ENCODE measurements around the gene BCL2.
A peak's percentile ranks its signal among the peaks of the same experiment; 100 is the strongest.

BCL2 gene

GRCh38 chr18:63135101-63135500 lies 184.5 kb downstream of the BCL2 start:
- DNase-seq = no peak

GRCh38 chr18:63132819-63133200 lies 186.8 kb downstream of the BCL2 start:
- DNase-seq = no peak

GRCh38 chr18:63131959-63132818 lies 187.4 kb downstream of the BCL2 start:
- no peak for DNase-seq

GRCh38 chr18:63131106-63131958 lies 188.2 kb downstream of the BCL2 start:
- peak; percentile 44 to 90 for DNase-seq

DNA sequence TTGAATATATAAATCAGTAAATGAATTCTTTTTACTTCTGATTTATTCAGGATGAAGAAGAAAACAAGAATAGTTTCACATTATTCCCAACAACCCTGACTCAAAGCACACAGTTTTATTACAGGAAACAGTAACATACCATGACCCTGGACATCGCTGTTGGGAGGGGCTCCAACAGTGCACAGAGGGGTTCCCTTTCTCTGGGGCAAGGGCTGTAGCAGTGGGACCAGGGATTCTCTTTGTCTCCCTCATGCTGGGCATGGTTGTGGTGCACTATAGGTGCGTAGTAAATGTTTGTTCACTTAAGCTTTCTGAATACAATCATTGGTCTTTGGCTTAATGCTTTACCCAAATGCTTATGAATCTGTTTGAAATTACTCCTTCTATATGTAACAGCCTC lies 189.4 kb downstream of the BCL2 start:
- no peak for DNase-seq

- DNase-seq = no peak
Measured at GRCh38 chr18:63128237-63128974, 191.2 kb downstream of the BCL2 start.

DNA sequence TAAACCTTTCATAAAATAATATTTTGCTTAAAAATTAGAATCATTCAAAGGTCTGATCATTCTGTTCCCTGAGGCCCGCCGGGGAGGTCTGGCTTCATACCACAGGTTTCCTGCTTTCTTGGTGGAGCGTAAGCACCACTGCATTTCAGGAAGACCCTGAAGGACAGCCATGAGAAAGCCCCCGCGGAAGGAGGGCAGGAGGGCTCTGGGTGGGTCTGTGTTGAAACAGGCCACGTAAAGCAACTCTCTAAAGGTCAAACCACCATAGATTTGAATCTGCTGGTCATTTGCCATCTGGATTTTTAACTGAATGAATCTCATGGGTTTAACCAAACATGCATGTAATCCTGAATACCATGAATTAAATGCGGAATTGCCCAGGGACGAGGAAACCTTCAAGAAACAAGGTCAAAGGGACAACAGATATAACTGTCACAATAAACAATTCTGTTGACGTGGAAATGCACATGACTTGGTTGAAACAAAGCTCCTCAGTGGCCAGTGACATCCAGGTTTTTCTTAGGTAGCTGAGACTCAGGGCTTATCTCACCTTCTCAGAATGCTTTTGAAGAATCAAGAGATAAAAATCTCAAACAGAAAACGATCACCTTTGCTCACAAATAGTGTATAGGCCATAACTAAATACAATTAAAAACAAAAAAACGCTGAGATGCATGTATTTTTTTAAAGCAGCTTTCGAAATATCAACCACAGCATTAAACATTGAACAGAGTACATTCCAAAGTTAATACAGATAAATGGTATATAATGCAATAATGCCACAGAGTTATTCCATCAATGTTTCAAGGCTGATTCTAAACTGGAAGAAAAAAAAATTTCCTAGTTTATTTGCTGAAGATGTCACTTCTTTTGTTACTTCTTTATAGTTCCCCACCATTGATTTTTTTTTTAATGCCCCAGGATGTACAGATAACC lies 193.2 kb downstream of the BCL2 start:
- DNase-seq = no peak

DNA sequence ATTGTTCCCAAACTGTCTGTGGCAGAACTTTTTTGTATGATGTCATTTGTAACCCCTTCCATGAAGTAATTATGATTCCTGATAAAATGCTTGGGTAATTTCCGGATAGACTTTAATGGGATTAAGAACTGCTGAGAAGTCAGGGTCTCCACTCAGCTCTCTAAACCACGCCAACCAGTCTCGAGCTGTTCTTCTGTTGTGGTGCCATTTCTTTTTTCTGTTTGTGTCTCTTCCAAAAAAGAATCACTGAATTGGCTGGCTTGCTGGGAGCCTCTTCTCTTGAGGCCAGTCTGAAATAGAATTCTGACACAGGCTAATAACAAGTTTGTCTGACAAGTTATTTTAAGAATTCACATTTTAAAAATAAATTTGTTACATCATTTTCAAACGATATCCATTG lies 198.9 kb downstream of the BCL2 start:
- DNase-seq = no peak

GRCh38 chr18:63119647-63120046 lies 199.9 kb downstream of the BCL2 start:
- DNase-seq = peak in 1 of 2 donors; percentile 9

DNA sequence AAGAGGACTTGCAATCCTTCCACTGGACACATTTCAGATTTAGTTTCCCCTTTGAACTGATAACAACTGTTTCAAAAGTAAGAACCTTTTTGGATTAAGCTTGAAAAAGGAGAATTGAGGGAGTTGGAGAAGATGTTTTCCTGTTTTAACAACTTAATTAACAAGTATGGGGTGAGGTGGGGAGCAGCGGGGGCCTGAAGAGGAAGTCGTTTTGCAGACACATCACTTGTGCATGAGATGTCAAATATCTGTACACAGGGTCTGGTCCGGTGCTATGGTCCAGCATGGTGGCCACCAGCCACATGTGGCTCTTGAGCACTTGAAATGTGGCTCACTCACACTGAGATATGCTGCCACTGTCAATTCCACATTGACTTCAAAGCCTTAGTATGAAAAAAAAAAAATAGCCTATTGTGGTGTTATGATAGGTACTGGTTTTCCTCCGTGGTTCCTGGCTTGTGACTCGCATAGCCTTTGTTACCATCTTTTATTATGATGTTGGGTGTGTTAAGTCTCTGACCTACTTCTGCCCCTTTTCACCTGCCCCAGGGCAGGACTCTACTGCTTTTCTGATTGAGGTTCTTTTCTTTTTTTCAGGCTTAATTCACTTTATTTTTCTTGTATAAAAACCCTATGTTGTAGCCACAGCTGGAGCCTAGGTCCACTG lies 205.5 kb downstream of the BCL2 start:
- no peak for DNase-seq

DNA sequence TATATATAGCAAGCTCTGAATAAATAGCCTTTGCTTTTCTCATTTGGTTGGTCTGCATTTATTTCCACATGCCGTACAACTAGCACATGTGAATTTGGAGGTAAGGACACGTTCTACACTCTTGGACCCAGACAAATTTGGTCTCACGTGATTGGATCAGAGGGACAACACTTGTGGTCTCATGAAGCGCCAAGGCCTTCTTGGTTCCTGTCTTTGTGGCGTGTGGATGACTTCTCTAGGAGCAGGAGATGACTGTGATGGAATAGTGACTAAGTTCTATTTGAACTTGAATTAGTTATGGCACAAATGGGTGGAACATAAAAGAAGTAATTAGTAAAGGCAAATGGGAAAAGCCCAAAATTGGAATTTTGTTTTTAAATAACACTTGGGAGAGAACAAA lies 206.9 kb downstream of the BCL2 start:
- peak; percentile 17 to 20 for DNase-seq

DNA sequence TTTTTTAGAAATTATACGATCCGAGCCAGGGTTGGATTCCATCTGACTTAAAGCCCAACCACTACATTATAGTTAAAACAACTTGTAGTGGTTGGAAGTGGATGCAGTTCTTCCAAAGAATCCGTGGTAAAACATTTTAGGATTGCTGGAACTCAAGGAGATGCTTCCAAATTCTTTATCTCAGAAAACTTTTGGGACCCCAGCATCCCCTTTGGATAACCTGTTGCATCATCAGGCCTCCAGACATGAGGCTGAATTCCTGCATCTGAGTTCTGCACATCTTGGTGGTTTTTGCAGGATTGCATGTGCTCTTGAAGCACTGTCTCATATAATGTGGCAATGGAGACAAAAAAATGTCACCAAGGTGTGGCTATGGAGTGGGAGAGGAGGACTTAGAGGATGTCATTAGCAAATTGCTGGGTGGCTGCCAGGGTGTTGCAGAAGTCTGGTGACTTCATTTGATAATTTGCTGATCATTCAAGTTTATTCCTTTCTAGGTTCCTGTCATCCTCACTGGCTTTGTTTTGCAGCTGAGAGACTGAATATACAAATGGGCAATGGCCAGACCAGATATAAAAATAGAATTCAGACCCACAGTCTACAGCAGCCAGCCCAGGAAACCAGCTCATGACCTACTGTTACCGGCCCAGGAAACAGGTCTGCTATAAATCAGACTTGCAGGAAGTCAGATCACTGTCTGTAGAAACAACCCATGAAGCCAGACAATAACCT lies 207.7 kb downstream of the BCL2 start:
- peak; percentile 33 to 68 for DNase-seq

DNA sequence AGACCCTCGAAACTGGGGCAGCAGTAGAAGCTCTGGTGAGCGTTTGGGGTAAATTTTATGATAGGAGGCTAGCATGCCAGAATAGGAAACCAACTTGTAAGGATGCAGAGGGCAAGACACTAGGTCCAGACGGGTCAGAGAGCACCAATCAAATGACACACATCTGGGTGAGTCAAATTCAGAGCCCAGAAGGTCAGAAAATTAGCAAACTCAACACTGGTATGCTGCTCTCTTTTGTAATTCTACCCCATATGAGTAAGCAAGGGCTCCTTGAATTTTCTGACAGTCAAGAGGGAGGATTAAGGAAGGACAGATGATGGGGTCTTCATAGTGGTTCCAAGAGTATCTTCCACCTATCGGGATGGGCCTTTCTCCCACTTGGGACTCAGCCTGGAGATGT lies 209.8 kb downstream of the BCL2 start:
- no peak for DNase-seq

GRCh38 chr18:63109022-63109421 lies 210.5 kb downstream of the BCL2 start:
- DNase-seq = no peak

- no peak for DNase-seq
Measured at GRCh38 chr18:63107931-63108330, 211.6 kb downstream of the BCL2 start.

- peak in 1 of 2 donors; percentile 12 for DNase-seq
Measured at GRCh38 chr18:63107171-63107845, 212.3 kb downstream of the BCL2 start.

DNA sequence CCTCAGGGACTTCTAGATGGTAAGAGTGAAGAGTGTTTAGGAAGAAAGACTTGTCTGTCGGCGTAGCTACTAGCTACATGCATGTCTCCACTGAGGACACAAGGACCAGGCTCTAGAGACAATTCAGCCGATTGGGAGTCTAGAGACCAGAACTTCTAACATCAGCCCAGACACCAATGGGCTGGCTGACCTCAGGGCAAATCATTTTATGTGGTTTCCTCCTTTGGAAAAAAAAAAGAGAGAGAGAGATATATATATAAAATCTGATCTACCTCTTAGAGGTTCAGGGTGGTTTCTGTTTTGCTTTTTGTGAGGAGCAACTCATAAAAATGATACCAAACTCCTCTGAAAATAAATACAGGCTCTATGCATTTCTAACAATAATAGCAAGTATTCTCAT lies 212.8 kb downstream of the BCL2 start:
- DNase-seq = no peak

GRCh38 chr18:63105636-63106316 lies 213.8 kb downstream of the BCL2 start:
- no peak for DNase-seq

- no peak for DNase-seq
Measured at GRCh38 chr18:63104868-63105267, 214.7 kb downstream of the BCL2 start.
